Parathyroid adenoma (tissue), 2 donors: ENCODE data around the gene IFT27.

Experiments used
- H2AFZ ChIP-seq: fragments of 300-600 bp; sonication (generic); one replicate; pipeline ENCODE4 v1.7.0; 2017; ENCODE audit warnings: antibody characterized with exemption, mild to moderate bottlenecking
- H3K27ac ChIP-seq: fragments of 300-600 bp; sonication (generic); one replicate; pipeline ENCODE4 v1.7.0; 2017
- H3K27me3 ChIP-seq: fragments of 300-600 bp; sonication (generic); one replicate; pipeline ENCODE4 v1.7.0; 2017; ENCODE audit warnings: low read length; ENCODE audit not compliant: control insufficient read depth, insufficient read depth
- H3K36me3 ChIP-seq: fragments of 300-600 bp; sonication (generic); one replicate; pipeline ENCODE4 v1.7.0; 2017; ENCODE audit warnings: low read length; ENCODE audit not compliant: control insufficient read depth, insufficient read depth
- H3K4me1 ChIP-seq: fragments of 300-600 bp; sonication (generic); one replicate; pipeline ENCODE4 v1.7.0; 2017; ENCODE audit warnings: control low read depth
- H3K4me2 ChIP-seq: fragments of 300-600 bp; sonication (generic); one replicate; pipeline ENCODE4 v1.7.0; 2017; ENCODE audit warnings: low read length
- H3K4me3 ChIP-seq: fragments of 300-600 bp; sonication (generic); one replicate; pipeline ENCODE4 v1.7.0; 2017; ENCODE audit warnings: low read depth, low read length
- H3K79me2 ChIP-seq: fragments of 300-600 bp; sonication (generic); one replicate; pipeline ENCODE4 v1.7.0; 2017; ENCODE audit warnings: control low read depth
- H3K9ac ChIP-seq: fragments of 300-600 bp; sonication (generic); one replicate; pipeline ENCODE4 v1.7.0; 2017; ENCODE audit warnings: mild to moderate bottlenecking
- H3K9me3 ChIP-seq: fragments of 300-600 bp; sonication (generic); one replicate; pipeline ENCODE4 v1.7.0; 2017; ENCODE audit warnings: low read length; ENCODE audit not compliant: control insufficient read depth
- TF ChIP-seq, protein P1 (sequence below): fragments of 300-600 bp; sonication (generic); IDR thresholded peaks from one replicate; pipeline ENCODE4 v1.7.0; 2017; ENCODE audit warnings: antibody characterized with exemption, mild to moderate bottlenecking
- donor health status: primary hyperparathyroidism.

Gene IFT27

GRCh38 chr22:36816339-36816635 is 40.4 kb upstream of the IFT27 start:
- Histone ChIP-seq H3K27ac (peak overlapping the region; percentile 85), H3K9me3 (no peaks in the 10 kb centered on the region), H2AFZ (peak overlapping the region; percentile 68), H3K4me3 (peak overlapping the region; percentile 94), H3K79me2 (no peaks in the 10 kb centered on the region), H3K4me2 (peak overlapping the region; percentile 96), H3K27me3 (no peaks in the 10 kb centered on the region), H3K4me1 (peaks cover 8% of the 10 kb centered on the region), H3K9ac (peak overlapping the region; percentile 19), H3K36me3 (no peaks in the 10 kb centered on the region)
- TF ChIP-seq, protein P1, sequence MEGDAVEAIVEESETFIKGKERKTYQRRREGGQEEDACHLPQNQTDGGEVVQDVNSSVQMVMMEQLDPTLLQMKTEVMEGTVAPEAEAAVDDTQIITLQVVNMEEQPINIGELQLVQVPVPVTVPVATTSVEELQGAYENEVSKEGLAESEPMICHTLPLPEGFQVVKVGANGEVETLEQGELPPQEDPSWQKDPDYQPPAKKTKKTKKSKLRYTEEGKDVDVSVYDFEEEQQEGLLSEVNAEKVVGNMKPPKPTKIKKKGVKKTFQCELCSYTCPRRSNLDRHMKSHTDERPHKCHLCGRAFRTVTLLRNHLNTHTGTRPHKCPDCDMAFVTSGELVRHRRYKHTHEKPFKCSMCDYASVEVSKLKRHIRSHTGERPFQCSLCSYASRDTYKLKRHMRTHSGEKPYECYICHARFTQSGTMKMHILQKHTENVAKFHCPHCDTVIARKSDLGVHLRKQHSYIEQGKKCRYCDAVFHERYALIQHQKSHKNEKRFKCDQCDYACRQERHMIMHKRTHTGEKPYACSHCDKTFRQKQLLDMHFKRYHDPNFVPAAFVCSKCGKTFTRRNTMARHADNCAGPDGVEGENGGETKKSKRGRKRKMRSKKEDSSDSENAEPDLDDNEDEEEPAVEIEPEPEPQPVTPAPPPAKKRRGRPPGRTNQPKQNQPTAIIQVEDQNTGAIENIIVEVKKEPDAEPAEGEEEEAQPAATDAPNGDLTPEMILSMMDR = no peak

GRCh38 chr22:36815558-36816338 is 39.8 kb upstream of the IFT27 start:
- Histone ChIP-seq H3K9me3 (no peaks in the 10 kb centered on the region), H3K4me2 (peak overlapping the region; percentile 96), H2AFZ (peak overlapping the region; percentile 68), H3K79me2 (no peaks in the 10 kb centered on the region), H3K4me3 (peak overlapping the region; percentile 94), H3K36me3 (no peaks in the 10 kb centered on the region), H3K27me3 (no peaks in the 10 kb centered on the region), H3K27ac (peak overlapping the region; percentile 85), H3K4me1 (peaks cover 8% of the 10 kb centered on the region), H3K9ac (peak overlapping the region; percentile 19)
- TF ChIP-seq, protein P1 = no peak

DNA sequence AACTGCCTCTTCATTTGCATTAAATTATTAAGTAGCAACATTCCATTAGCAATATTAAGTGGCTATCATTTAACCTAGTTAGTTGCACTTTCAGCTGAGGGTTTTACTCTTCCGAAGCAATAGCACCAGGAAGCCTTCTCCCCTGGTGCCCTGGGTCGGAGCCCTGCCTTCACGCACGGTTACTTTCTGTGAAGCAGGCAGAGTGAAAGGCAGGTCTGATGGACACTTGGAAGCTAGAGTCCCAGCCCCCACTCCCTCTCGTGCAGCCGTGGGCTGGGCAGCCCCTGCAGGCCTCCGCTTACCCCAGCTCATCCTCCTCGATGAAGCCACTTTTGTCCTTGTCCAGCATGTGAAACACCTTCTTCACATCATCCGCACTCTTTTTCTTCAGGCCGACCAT is 38.9 kb upstream of the IFT27 start:
- Histone ChIP-seq H3K9me3 (no peaks in the 10 kb centered on the region), H3K4me2 (peak overlapping the region; percentile 96), H3K27me3 (no peaks in the 10 kb centered on the region), H3K79me2 (no peaks in the 10 kb centered on the region), H3K36me3 (no peaks in the 10 kb centered on the region), H2AFZ (no peak overlapping the region), H3K27ac (peak overlapping the region; percentile 85), H3K9ac (no peak overlapping the region), H3K4me3 (peak overlapping the region; percentile 94), H3K4me1 (peaks cover 8% of the 10 kb centered on the region)
- TF ChIP-seq, protein P1 = no peak

DNA sequence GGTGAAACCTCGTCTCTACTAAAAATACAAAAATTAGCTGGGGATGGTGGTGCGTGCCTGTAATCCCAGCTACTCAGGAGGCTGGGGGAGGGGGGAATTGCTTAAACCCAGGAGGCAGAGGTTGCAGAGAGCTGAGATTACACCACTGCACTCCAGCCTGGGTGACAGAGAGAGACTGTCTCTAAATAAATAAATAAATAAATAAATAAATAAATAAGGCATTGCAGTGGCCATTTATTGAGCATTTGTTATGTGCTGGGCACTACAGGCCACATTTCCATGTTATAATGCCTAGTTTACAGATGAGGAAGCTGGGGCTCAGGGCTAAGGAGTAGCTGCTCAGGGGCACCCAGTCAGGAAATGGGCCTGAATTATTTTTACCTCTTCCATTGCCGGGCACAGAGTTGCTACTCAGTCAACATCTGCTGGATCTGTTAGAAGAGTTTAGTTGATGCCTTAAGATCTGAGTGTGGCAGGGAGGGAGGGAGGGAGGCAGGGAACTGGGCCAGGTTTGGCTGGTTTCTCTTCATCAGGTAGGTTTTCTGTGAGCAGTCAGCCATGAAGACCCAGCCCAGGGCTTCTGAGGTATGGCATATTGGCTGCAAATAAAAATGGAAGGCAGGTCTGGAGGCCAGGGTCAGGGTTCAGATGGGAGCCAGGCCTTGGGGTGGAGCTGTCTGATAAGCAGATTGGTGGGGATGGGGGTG is 35.3 kb upstream of the IFT27 start:
- H3K4me3 ChIP-seq = no peak overlapping the region
- no peak overlapping the region for H2AFZ ChIP-seq
- no peak overlapping the region for H3K27ac ChIP-seq
- no peaks in the 10 kb centered on the region for H3K36me3 ChIP-seq
- H3K4me2 ChIP-seq = peak overlapping the region; percentile 38
- no peaks in the 10 kb centered on the region for H3K27me3 ChIP-seq
- no peaks in the 10 kb centered on the region for H3K9me3 ChIP-seq
- TF ChIP-seq, protein P1 = no peak
- peaks cover 13% of the 10 kb centered on the region for H3K4me1 ChIP-seq
- no peaks in the 10 kb centered on the region for H3K79me2 ChIP-seq
- H3K9ac ChIP-seq = no peak overlapping the region
